Heart right ventricle (tissue), 16 donors: ENCODE measurements around the gene KPNA2. TPM values are rescaled to one million over a fixed set of nuclear protein-coding genes. Genes with fewer than 3 reads are reported as not detected.
A peak's percentile ranks its signal among the peaks of the same experiment; 100 is the strongest.

Source experiments
- ATAC-seq, 8 donors: fragments of 200-7000 bp; cut with Tn5 transposase; one replicate each; pipeline ENCODE4 v1.9.1; 2020; ENCODE audit warnings: mild to moderate bottlenecking in 8 of 8, moderate library complexity in 8 of 8, moderate number of reproducible peaks in 1 of 8
- DNase-seq, 2 donors: peaks; one replicate each; pipeline ENCODE4 v3.0.0-alpha.2; 2020
- H3K27ac ChIP-seq, 10 donors: fragments of 200-600 bp; sonication (generic) in 2 of 10; one replicate each; pipeline versions ENCODE4 v1.5.0 to v1.8.0; 2020 to 2022; ENCODE audit warnings: mild to moderate bottlenecking in 3 of 10
- H3K27me3 ChIP-seq, 7 donors: fragments of 200-600 bp; one replicate each; pipeline ENCODE4 v1.8.0; 2021 to 2022; ENCODE audit warnings: mild to moderate bottlenecking in 2 of 7
- H3K36me3 ChIP-seq, 9 donors: fragments of 200-600 bp; sonication (generic) in 1 of 9; one replicate each; pipeline versions ENCODE4 v1.5.0 to v1.8.0; 2020 to 2022; ENCODE audit warnings: mild to moderate bottlenecking in 2 of 9
- H3K4me1 ChIP-seq, 9 donors: fragments of 200-600 bp; sonication (generic) in 1 of 9; one replicate each; pipeline versions ENCODE4 v1.5.0 to v1.8.0; 2020 to 2022; ENCODE audit warnings: mild to moderate bottlenecking in 4 of 9
- H3K4me3 ChIP-seq, 10 donors: fragments of 200-600 bp; sonication (generic) in 2 of 10; one replicate each; pipeline versions ENCODE4 v1.5.0 to v1.8.0; 2020 to 2022; ENCODE audit warnings: mild to moderate bottlenecking in 7 of 10, moderate library complexity in 2 of 10
- H3K9me3 ChIP-seq, 11 donors: fragments of 200-600 bp in 10 of 11; sonication (generic) in 2 of 11; one replicate each; pipeline versions ENCODE4 v1.5.0 to v1.8.0; 2013 to 2022; ENCODE audit warnings: mild to moderate bottlenecking in 2 of 11, control low read depth in 1 of 11, moderate library complexity in 1 of 11
- CTCF ChIP-seq, 9 donors: fragments of 200-600 bp; sonication (generic) in 2 of 9; IDR thresholded peaks; one replicate each; pipeline versions ENCODE4 v1.5.0 to v1.8.0; 2021 to 2022; ENCODE audit warnings: antibody characterized with exemption in 9 of 9, mild to moderate bottlenecking in 5 of 9, moderate library complexity in 1 of 9
- WGBS, 2 donors: extraction: QIAGEN DNeasy Blood & Tissue Kit; methylation state at CpG; one replicate each; pipeline ENCODE4 v1.1.7; 2013; ENCODE audit warnings: inconsistent platforms in 1 of 2; 5-methylcytosine and 5-hydroxymethylcytosine counted together
- intact Hi-C, 10 donors: fragments of 100-400 bp; cut with DNase I; formaldehyde crosslinking; loops; one replicate each; pipeline versions ENCODE4 v1.11.1 to v1.14.2; 2022
- polyA plus RNA-seq, 2 donors: library from polyadenylated mRNA; stranded (reverse); fragments of 200-250 nt; gene quantifications; one replicate each; pipeline ENCODE4 v1.2.3, GENCODE V29; 2013
- total RNA-seq, 10 donors: library from RNA; stranded (reverse); fragmentation: NEBNext Ultra II Directional in 3 of 10; extraction: Animal tissue kit (Norgen Biotek cat#: 25700) in 3 of 10; gene quantifications; one replicate each; pipeline versions ENCODE4 v1.2.1 to v1.2.4, GENCODE V29; 2021 to 2023
- donor health status: Arrhythmogenic right ventricular cardiomyopathy.
- donor health status: ischemic (EF 13 %, LVEDD 7.1; RV severe dilation, severe dysfunction).
- donor health status: healthy with polysubstance abuse.
- donor health status: DM: no; HTN: yes; CAD: no.
- donor health status: DM: no; HTN: no; CAD: no.
- donor health status: ischemic (EF 25% LVEDD 6.9; RV normal size, moderate dysfunction).
- donor health status: ischemic (EF 25% LVEDD 5.7; RV mildly dilated, moderate dysfunction).
- donor health status: healthy.
- donor health status: DM: yes; HTN: yes; CAD: no.
- donor health status: Ischemic cardiomyopathy.
- donor health status: ischemic (EF 35%, LVEDD 5.7; RV mildly dilated, moderate dysfunction).
- donor health status: nonischemic (EF 11% LVEDD 7.7; RV severe dilation, severe dysfunction).
- donor health status: DM: yes; HTN: yes; CAD: no.
- donor health status: PGD.
- donor health status: ischemic (EF 29% LVEDD 5.4; RV normal size, mild dysfunction).
- donor health status: nonischemic (EF 23%, LVEDD 6.1; RV moderate dilation, normal function).

KPNA2 gene
- total and polyA plus RNA-seq, 12 donors = 6.1 to 33.3 (median 18.8) TPM

GRCh38 chr17:68004201-68004600 lies 31.3 kb upstream of the KPNA2 start:
- 83 to 85% methylated on average over 3 of the region's 3 CpGs for WGBS, 2 donors
- H3K36me3 ChIP-seq = no peaks in the 10 kb centered on the region
- no peaks in the 10 kb centered on the region for H3K4me1 ChIP-seq
- no peaks in the 10 kb centered on the region for H3K9me3 ChIP-seq
- intact Hi-C loops = no loop called here
- DNase-seq (no peak), ATAC-seq (no peak)
- no peaks in the 10 kb centered on the region for H3K27me3 ChIP-seq
- no peak overlapping the region for H3K27ac ChIP-seq
- TF ChIP-seq CTCF (IDR thresholded peaks at IDR 0.05) = no peak
- H3K4me3 ChIP-seq = no peak overlapping the region

- WGBS, 2 donors = 46 to 55% methylated on average over 6 of the region's 6 CpGs
- intact Hi-C loops = no loop called here
Observed at GRCh38 chr17:68006797-68007196, 28.7 kb upstream of the KPNA2 start.

GRCh38 chr17:68011199-68011665 lies 24.3 kb upstream of the KPNA2 start:
- ATAC-seq (peak in 7 of 8 donors; percentile 57 to 84 (median 71)), DNase-seq (peak; percentile 46 to 57)
- Histone ChIP-seq H3K4me3 (no peak overlapping the region), H3K9me3 (no peaks in the 10 kb centered on the region), H3K4me1 (peaks cover 0 to 3% (median 0%) of the 10 kb centered on the region in 9 donors), H3K36me3 (no peaks in the 10 kb centered on the region), H3K27me3 (no peaks in the 10 kb centered on the region), H3K27ac (no peak overlapping the region)
- peak; percentile 29 to 77 (median 64) for TF ChIP-seq CTCF (IDR thresholded peaks at IDR 0.05)
- 46% methylated on average over 20 of the region's 20 CpGs for WGBS, 2 donors
- intact Hi-C loops = loop anchor here in 1 of 10 donors (10.0 kb wide), 1 partner anchor 94 kb away; no protein-coding TSS in a partner anchor

More at GRCh38 chr17:68006797-68007196, 28.7 kb upstream of the KPNA2 start:
- Histone ChIP-seq H3K27me3 (no peaks in the 10 kb centered on the region), H3K4me3 (no peak overlapping the region), H3K9me3 (no peaks in the 10 kb centered on the region), H3K36me3 (no peaks in the 10 kb centered on the region), H3K27ac (no peak overlapping the region), H3K4me1 (peaks cover 0 to 3% (median 0%) of the 10 kb centered on the region in 9 donors)
- peak in 6 of 8 donors; percentile 27 to 86 (median 51) for ATAC-seq
- no peak for TF ChIP-seq CTCF (IDR thresholded peaks at IDR 0.05)
- DNase-seq = peak in 1 of 2 donors; percentile 28

GRCh38 chr17:68013385-68013784 lies 22.1 kb upstream of the KPNA2 start:
- peaks cover 0 to 4% (median 0%) of the 10 kb centered on the region in 9 donors for H3K4me1 ChIP-seq
- intact Hi-C loops = loop anchor here in 1 of 10 donors (10.0 kb wide), 1 partner anchor 91 kb away; no protein-coding TSS in a partner anchor
- H3K27ac ChIP-seq = no peak overlapping the region
- H3K9me3 ChIP-seq = no peaks in the 10 kb centered on the region
- no peaks in the 10 kb centered on the region for H3K27me3 ChIP-seq
- no peak for TF ChIP-seq CTCF (IDR thresholded peaks at IDR 0.05)
- DNase-seq (no peak), ATAC-seq (no peak)
- H3K4me3 ChIP-seq = no peak overlapping the region
- no peaks in the 10 kb centered on the region for H3K36me3 ChIP-seq
